AG09309 (cell line): ENCODE measurements around the gene SNRNP40.

Source experiments
- DNase-seq: peaks from one replicate; pipeline ENCODE4 v3.0.0-alpha.2; 2010; ENCODE audit warnings: low read depth
- H3K4me3 ChIP-seq: 2 replicates; pipeline ENCODE4 v1.5.1; 2011; ENCODE audit warnings: mild to moderate bottlenecking, low read depth, low read length, moderate library complexity; ENCODE audit not compliant: control insufficient read depth
- TF ChIP-seq, protein P1 (sequence below): IDR thresholded peaks from 2 replicates; pipeline ENCODE4 v1.5.1; 2011; ENCODE audit warnings: mild to moderate bottlenecking, low read depth, low read length, inconsistent platforms; ENCODE audit not compliant: insufficient read depth, control insufficient read depth; ENCODE audit errors: missing control alignments

The SNRNP40 gene

DNA sequence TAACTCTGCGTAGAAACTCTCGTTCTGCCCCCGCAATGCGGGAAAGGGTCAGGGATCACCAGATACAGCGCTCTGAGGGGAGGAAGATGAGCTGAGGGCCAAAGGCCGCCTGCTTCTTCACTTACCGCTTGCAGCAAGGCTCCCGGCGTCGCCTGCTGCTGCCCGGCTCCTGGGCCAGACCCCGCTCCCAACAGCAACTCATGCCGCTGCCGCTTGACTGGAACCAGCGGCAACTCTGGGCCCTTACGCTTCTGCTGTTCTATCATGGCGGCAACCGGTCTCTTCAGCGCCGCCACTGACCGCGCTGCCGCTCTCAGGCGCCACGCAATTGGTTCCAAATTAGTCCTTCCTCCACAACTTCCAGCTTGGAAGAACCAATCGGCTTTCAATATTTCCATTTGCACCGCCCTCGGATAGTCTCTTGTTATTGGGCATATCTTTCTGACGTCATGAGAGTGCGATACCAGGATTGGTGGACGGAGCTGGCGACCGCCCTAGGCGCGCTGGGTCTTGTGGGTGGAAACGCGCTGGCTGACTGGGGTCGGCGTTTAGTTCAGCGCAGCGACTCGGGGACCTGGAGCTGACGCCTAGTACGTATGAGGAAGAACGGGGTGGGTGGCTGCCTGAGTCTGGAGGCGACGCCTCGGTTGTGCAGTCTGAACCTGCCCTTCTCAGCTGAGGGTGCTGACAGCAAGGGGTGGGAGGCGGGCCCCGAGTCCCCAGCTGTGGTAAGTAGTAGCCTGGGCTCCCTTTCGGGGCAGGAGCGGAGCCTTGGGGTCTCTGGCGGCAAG is at the start of gene SNRNP40, which contains the start of gene ZCCHC17:
Gene SNRNP40, minus strand, starts transcription at position 303 of the 791 bp plus-strand sequence. Its CDS starts 37 bp downstream, at position 266.
Gene ZCCHC17, plus strand, starts transcription at position 547 of the 791 bp plus-strand sequence. CDS start 13,067 bp downstream, outside the sequence.
- DNase-seq, result peak; percentile 96
- TF ChIP-seq, protein P1, sequence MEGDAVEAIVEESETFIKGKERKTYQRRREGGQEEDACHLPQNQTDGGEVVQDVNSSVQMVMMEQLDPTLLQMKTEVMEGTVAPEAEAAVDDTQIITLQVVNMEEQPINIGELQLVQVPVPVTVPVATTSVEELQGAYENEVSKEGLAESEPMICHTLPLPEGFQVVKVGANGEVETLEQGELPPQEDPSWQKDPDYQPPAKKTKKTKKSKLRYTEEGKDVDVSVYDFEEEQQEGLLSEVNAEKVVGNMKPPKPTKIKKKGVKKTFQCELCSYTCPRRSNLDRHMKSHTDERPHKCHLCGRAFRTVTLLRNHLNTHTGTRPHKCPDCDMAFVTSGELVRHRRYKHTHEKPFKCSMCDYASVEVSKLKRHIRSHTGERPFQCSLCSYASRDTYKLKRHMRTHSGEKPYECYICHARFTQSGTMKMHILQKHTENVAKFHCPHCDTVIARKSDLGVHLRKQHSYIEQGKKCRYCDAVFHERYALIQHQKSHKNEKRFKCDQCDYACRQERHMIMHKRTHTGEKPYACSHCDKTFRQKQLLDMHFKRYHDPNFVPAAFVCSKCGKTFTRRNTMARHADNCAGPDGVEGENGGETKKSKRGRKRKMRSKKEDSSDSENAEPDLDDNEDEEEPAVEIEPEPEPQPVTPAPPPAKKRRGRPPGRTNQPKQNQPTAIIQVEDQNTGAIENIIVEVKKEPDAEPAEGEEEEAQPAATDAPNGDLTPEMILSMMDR, result peak; percentile 4
- H3K4me3 ChIP-seq, result peak within 1 kb of the TSS; percentile 74

DNA sequence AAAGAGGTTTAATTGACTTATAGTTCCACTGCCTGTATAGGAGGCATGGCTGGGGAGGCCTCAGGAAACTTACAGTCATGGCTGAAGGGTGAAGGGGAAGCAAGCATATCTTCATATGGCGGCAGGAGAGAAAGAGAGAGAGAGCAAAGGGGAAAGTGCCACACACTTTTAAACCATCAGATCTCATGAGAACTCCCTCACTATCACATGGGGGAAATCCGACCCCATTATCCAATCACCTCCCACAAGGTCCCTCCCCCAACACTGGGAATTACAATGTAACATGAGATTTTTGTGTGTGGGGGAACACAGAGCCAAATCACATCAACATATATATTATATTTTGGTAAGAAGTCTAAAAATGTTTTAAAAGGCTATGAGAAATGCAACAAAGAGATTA is 49.0 kb upstream of the SNRNP40 start:
- TF ChIP-seq, protein P1, result no peak
- H3K4me3 ChIP-seq, result no peak overlapping the region
- no peak for DNase-seq

DNA sequence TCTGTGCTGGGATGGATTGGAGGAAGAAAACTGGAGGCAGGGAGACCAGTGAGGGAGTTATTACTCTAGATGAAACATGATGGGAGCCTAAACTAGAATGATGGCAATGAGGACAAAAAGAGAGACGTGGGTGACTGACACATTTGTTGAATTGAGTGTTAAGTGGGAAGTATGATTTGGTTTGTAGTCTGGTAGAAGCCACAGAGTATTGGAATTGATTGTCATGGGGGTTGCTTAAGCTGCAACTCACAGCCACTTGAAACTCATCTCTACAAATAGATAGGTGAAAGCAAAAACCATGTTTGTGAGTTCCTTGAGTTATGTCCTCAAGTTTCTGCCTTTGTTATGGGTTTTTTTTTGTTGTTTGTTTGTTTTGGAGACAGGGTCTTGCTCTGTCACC is 47.9 kb upstream of the SNRNP40 start:
- TF ChIP-seq, protein P1, result no peak
- no peak for DNase-seq
- H3K4me3 ChIP-seq, result no peak overlapping the region

DNA sequence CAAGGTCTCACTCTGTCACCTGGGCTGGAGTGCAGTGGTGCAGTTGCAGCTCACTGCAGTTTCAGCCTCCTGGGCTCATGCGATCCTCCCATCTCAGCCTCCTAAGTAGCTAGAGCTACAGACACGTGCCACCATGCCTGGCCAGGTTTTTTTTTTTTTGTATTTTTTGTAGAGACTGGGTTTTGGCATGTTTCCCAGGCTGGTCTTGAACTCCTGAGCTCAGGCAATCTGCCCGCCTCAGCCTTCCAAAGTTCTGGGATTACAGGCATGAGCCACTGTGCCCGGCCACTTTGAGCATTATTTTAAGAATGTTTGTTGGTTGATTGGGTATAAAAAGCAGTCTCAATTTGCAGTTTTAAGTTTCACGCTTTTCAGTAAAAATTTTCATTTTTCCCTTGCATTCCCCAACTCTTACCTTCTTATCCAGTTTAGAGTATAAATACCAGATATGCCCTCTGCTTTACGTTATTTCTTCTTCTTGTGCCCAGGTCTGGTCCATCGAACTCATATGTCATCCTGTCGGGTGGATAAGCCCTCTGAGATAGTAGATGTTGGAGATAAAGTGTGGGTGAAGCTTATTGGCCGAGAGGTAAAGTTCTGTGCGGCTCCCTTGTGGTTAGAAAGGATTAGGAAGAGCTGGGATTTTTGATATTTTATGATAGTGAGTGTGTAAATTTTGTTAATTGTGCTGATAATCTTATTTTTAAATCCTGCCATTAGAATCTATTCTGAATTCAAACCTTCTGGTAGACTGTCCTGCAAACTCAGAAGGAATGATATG is 40.3 kb upstream of the SNRNP40 start:
- H3K4me3 ChIP-seq, result no peak overlapping the region
- no peak for DNase-seq
- TF ChIP-seq, protein P1, result no peak

DNA sequence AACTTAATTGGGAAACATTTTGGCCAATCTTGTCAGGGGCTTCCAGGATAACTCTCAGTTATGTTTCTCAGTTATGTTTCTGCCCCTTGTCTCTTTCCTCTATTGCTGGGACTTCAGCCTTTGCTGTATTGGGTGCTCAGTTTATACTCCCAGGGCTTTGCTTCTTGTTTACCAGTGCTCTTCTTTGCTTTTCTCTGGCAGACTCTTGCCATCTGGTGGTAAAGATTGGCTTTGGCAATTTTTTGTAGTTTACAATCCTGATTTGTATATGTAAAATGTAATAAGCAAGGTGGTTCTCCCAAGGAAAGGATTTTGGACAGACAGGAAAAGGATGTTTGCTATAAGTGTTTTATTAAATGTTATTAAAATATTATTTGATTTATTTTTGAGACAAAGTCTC is 38.4 kb upstream of the SNRNP40 start:
- DNase-seq, result peak; percentile 21
- H3K4me3 ChIP-seq, result no peak overlapping the region
- TF ChIP-seq, protein P1, result peak; percentile 64

DNA sequence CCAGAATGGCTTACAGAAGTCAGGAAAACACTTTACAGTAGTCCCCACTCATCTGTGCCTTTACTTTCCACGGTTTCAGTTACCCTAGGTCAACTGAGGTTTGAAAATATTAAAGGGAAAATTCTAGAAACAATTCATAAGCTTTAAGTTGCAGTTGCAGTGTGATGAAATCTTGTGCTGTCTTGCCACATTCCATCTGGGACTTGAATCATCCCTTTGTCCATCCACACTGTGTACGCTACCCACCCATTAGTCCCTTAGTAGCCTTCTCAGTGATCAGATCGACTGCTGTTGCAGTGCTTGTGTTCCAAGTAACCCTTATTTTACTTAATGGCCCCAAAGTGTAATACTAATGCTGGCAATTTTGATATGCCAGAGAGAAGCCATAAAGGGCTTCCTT is 30.8 kb upstream of the SNRNP40 start:
- no peak overlapping the region for H3K4me3 ChIP-seq
- TF ChIP-seq, protein P1, result no peak
- peak; percentile 71 for DNase-seq
